ENCODE measurements around the gene CD300C. TPM values are rescaled to one million over a fixed set of nuclear protein-coding genes. Genes with fewer than 3 reads are reported as not detected.

The CD300C gene
- total and polyA plus RNA-seq, 2 donors (not counting 1 experiment from before 2014, with no cell fraction given): not detected

DNA sequence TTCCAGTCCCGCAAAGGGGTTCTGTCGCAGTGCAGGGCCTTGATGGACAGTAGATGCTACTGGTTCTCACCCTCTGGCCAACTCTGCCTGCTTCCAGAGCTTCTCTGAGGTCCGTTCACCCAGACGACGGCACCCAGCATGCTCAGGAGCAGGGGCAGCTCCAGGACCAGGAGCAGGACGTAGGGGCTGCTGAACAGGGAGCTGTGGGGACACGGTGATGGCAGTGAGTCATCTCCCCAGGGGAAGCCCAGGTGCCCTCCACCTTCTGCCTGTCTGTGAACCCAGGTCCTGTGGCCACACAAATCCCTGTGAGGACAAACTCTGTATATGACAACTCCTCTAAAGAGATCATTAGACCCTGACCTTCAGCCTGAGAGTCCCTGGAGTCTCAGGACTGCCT is 3.4 kb upstream of the CD300C start:
- Histone ChIP-seq H3K36me3 (ENCODE audit: control insufficient read depth, insufficient read depth, low read length) (no peaks in the 10 kb centered on the region), H3K9ac (ENCODE audit: insufficient read depth, low read length) (no peak overlapping the region), H3K27me3 (ENCODE audit: control insufficient read depth, insufficient read depth, low read length) (no peaks in the 10 kb centered on the region), H4K20me1 (ENCODE audit: control insufficient read depth, extremely low read depth, insufficient read depth, low read length) (no peaks in the 10 kb centered on the region), H3K4me1 (ENCODE audit: control insufficient read depth, extremely low read depth, insufficient read depth, low read length) (no peaks in the 10 kb centered on the region), H3K4me2 (ENCODE audit: extremely low read depth, insufficient read depth, low read length) (no peak overlapping the region), H3K4me3 (replicated peaks in 1 of 4; ENCODE audit: control extremely low read depth in 1 of 4, insufficient read depth in 1 of 4, low read depth in 3 of 4, low read length in 4 of 4) (no peak overlapping the region), H3K9me3 (ENCODE audit: control insufficient read depth, insufficient read depth, low read depth, low read length) (no peaks in the 10 kb centered on the region), H3K27ac (ENCODE audit: insufficient read depth, low read length) (no peak overlapping the region), H3K79me2 (ENCODE audit: control insufficient read depth, insufficient read depth, low read length) (no peaks in the 10 kb centered on the region), H2AFZ (ENCODE audit: low read length) (no peak overlapping the region)
- TF ChIP-seq EZH2 (IDR thresholded peaks at IDR 0.05; ENCODE audit: low read length, missing control alignments) (no peak), CTCF (conservative IDR thresholded peaks at IDR 0.05 in 1 of 2, IDR thresholded peaks at IDR 0.05 in 1 of 2; ENCODE audit: low read depth in 1 of 2, low read length in 2 of 2) (no peak)
- DNase-seq (ENCODE audit: low read depth in 2 of 2): no peak

DNA sequence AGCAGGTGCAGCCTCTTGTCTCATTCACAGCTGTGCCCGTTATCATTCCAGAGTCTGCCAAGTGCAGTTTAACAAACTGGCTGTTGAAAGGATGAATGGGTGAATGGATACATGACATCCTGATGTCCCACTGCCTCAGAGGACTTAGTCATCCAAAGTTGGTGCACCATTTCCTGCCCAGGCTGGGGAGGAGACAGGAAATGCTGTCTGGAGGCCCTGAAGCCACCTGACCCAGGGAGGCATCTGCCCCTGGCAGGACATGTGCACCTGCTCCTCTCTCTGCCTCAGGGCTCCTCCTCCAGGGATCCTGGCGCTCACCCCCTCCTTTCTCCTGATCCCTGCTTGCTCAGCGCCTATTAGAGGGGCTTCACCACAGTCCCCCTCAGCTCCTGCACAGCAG is 1.8 kb upstream of the CD300C start:
- no peak overlapping the region for H3K4me3 ChIP-seq (replicated peaks in 1 of 4; ENCODE audit: control extremely low read depth in 1 of 4, insufficient read depth in 1 of 4, low read depth in 3 of 4, low read length in 4 of 4)
- no peaks in the 10 kb centered on the region for H3K79me2 ChIP-seq (ENCODE audit: control insufficient read depth, insufficient read depth, low read length)
- TF ChIP-seq EZH2 (IDR thresholded peaks at IDR 0.05; ENCODE audit: low read length, missing control alignments): no peak
- TF ChIP-seq CTCF (conservative IDR thresholded peaks at IDR 0.05 in 1 of 2, IDR thresholded peaks at IDR 0.05 in 1 of 2; ENCODE audit: low read depth in 1 of 2, low read length in 2 of 2): no peak
- no peak overlapping the region for H3K9ac ChIP-seq (ENCODE audit: insufficient read depth, low read length)
- no peaks in the 10 kb centered on the region for H3K4me1 ChIP-seq (ENCODE audit: control insufficient read depth, extremely low read depth, insufficient read depth, low read length)
- H3K27me3 ChIP-seq (ENCODE audit: control insufficient read depth, insufficient read depth, low read length): no peaks in the 10 kb centered on the region
- no peak overlapping the region for H3K27ac ChIP-seq (ENCODE audit: insufficient read depth, low read length)
- DNase-seq (ENCODE audit: low read depth in 2 of 2): no peak
- H3K36me3 ChIP-seq (ENCODE audit: control insufficient read depth, insufficient read depth, low read length): no peaks in the 10 kb centered on the region
- H3K9me3 ChIP-seq (ENCODE audit: control insufficient read depth, insufficient read depth, low read depth, low read length): no peaks in the 10 kb centered on the region
- no peak overlapping the region for H2AFZ ChIP-seq (ENCODE audit: low read length)
- no peaks in the 10 kb centered on the region for H4K20me1 ChIP-seq (ENCODE audit: control insufficient read depth, extremely low read depth, insufficient read depth, low read length)
- no peak overlapping the region for H3K4me2 ChIP-seq (ENCODE audit: extremely low read depth, insufficient read depth, low read length)

- H2AFZ ChIP-seq (ENCODE audit: low read length): no peak overlapping the region
- no peak for DNase-seq (ENCODE audit: low read depth in 2 of 2)
- H3K79me2 ChIP-seq (ENCODE audit: control insufficient read depth, insufficient read depth, low read length): no peaks in the 10 kb centered on the region
- no peaks in the 10 kb centered on the region for H3K9me3 ChIP-seq (ENCODE audit: control insufficient read depth, insufficient read depth, low read depth, low read length)
- no peaks in the 10 kb centered on the region for H4K20me1 ChIP-seq (ENCODE audit: control insufficient read depth, extremely low read depth, insufficient read depth, low read length)
- no peaks in the 10 kb centered on the region for H3K27me3 ChIP-seq (ENCODE audit: control insufficient read depth, insufficient read depth, low read length)
- no peak overlapping the region for H3K4me2 ChIP-seq (ENCODE audit: extremely low read depth, insufficient read depth, low read length)
- H3K27ac ChIP-seq (ENCODE audit: insufficient read depth, low read length): no peak overlapping the region
- no peak overlapping the region for H3K4me3 ChIP-seq (replicated peaks in 1 of 4; ENCODE audit: control extremely low read depth in 1 of 4, insufficient read depth in 1 of 4, low read depth in 3 of 4, low read length in 4 of 4)
- H3K4me1 ChIP-seq (ENCODE audit: control insufficient read depth, extremely low read depth, insufficient read depth, low read length): no peaks in the 10 kb centered on the region
- no peak for TF ChIP-seq EZH2 (IDR thresholded peaks at IDR 0.05; ENCODE audit: low read length, missing control alignments)
- H3K9ac ChIP-seq (ENCODE audit: insufficient read depth, low read length): no peak overlapping the region
- H3K36me3 ChIP-seq (ENCODE audit: control insufficient read depth, insufficient read depth, low read length): no peaks in the 10 kb centered on the region
These were observed 1.3 kb upstream of the CD300C start for GRCh38 chr17:74547264-74547663.
